Measurements from ENCODE around the gene DCTN2. TPM values are rescaled to one million over a fixed set of nuclear protein-coding genes. Genes with fewer than 3 reads are reported as not detected.

DCTN2 gene
- total RNA-seq, 2 experiments from 2014 or later: 68.4 to 97.2 TPM

GRCh38 chr12:57485695-57486094 is 61.3 kb downstream of the DCTN2 start:
- Histone ChIP-seq H3K4me1 (ENCODE audit: insufficient read depth, low read length, poor library complexity, severe bottlenecking) (peaks cover 33% of the 10 kb centered on the region), H2AFZ (ENCODE audit: low read length) (no peak overlapping the region), H4K20me1 (ENCODE audit: insufficient read depth, low read length) (no peaks in the 10 kb centered on the region; the same call in 1 of the 2 replicates), H3K9me3 (ENCODE audit: low read length) (no peaks in the 10 kb centered on the region), H3K9me2 (ENCODE audit: insufficient read depth, low read length) (no peaks in the 10 kb centered on the region), H3K4me3 (ENCODE audit: low read depth, low read length, poor library complexity, severe bottlenecking) (no peak overlapping the region), H3K79me2 (ENCODE audit: insufficient read depth, low read depth, low read length) (peaks cover 29% of the 10 kb centered on the region), H3K36me3 (ENCODE audit: insufficient read depth, low read length) (peaks cover 28% of the 10 kb centered on the region), H3K4me2 (ENCODE audit: low read length) (no peak overlapping the region), H3K27ac (ENCODE audit: low read depth, low read length, poor library complexity, severe bottlenecking) (no peak overlapping the region)
- BruUV-seq (replicated peaks): TSS peak; percentile 64
- TF ChIP-seq EZH2phosphoT487 (IDR thresholded peaks at IDR 0.05; ENCODE audit: borderline replicate concordance, low read depth, low read length): no peak
- TF ChIP-seq, protein P1, sequence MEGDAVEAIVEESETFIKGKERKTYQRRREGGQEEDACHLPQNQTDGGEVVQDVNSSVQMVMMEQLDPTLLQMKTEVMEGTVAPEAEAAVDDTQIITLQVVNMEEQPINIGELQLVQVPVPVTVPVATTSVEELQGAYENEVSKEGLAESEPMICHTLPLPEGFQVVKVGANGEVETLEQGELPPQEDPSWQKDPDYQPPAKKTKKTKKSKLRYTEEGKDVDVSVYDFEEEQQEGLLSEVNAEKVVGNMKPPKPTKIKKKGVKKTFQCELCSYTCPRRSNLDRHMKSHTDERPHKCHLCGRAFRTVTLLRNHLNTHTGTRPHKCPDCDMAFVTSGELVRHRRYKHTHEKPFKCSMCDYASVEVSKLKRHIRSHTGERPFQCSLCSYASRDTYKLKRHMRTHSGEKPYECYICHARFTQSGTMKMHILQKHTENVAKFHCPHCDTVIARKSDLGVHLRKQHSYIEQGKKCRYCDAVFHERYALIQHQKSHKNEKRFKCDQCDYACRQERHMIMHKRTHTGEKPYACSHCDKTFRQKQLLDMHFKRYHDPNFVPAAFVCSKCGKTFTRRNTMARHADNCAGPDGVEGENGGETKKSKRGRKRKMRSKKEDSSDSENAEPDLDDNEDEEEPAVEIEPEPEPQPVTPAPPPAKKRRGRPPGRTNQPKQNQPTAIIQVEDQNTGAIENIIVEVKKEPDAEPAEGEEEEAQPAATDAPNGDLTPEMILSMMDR (conservative IDR thresholded peaks at IDR 0.05; ENCODE audit: low read length): no peak
- ChIA-PET POLR2A (interaction anchor here (0.7 to 1.1 kb wide), 3 partner anchors 8 to 34 kb away, joined by 3 to 5 read pairs (median 3); no protein-coding TSS in a partner anchor), CTCF (ENCODE audit: unreplicated experiment) (no interaction called here)
- DNase-seq (ENCODE audit: low spot score): no peak
- intact Hi-C loops (cut with micrococcal nuclease; ENCODE audit: unreplicated experiment): no loop called here

DNA sequence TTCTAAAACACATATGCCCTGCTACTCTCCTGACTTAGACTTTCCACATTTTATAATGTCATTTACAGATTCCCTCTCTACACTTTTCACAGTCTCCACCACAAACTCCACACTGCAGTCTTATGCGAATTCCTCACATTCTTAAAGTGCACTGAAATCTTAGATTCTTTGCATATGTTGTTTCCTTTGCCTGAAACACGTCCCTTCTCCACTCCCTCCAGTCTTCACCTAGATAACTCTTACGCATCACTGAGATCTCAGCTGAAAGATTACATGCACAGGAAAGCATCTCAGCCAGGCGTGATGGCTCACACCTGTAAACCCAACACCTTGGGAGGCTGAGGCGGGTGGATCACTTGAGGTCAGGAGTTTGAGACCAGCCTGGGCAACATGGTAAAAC is 63.5 kb downstream of the DCTN2 start:
- intact Hi-C loops (cut with micrococcal nuclease; ENCODE audit: unreplicated experiment): no loop called here
- Histone ChIP-seq H3K36me3 (ENCODE audit: insufficient read depth, low read length) (peaks cover 6% of the 10 kb centered on the region; the same call in 1 of the 2 replicates), H3K9me3 (ENCODE audit: low read length) (no peaks in the 10 kb centered on the region), H3K79me2 (ENCODE audit: insufficient read depth, low read depth, low read length) (peaks cover 6% of the 10 kb centered on the region), H3K27ac (ENCODE audit: low read depth, low read length, poor library complexity, severe bottlenecking) (peak overlapping the region; percentile 42), H3K4me1 (ENCODE audit: insufficient read depth, low read length, poor library complexity, severe bottlenecking) (peaks cover 48% of the 10 kb centered on the region), H3K4me2 (ENCODE audit: low read length) (peak overlapping the region; percentile 42), H2AFZ (ENCODE audit: low read length) (0 out of 2 replicates have a peak overlapping the region, but pooled peaks have one; percentile 21), H3K9me2 (ENCODE audit: insufficient read depth, low read length) (no peaks in the 10 kb centered on the region), H3K4me3 (ENCODE audit: low read depth, low read length, poor library complexity, severe bottlenecking) (no peak overlapping the region), H4K20me1 (ENCODE audit: insufficient read depth, low read length) (no peaks in the 10 kb centered on the region)
- no TSS peak for BruUV-seq (replicated peaks)
- ChIA-PET CTCF (ENCODE audit: unreplicated experiment) (no interaction called here), POLR2A (no interaction called here)
- TF ChIP-seq, protein P1 (conservative IDR thresholded peaks at IDR 0.05; ENCODE audit: low read length): no peak
- no peak for TF ChIP-seq EZH2phosphoT487 (IDR thresholded peaks at IDR 0.05; ENCODE audit: borderline replicate concordance, low read depth, low read length)
- peak; percentile 49 for DNase-seq (ENCODE audit: low spot score)

- Histone ChIP-seq H3K4me3 (ENCODE audit: low read depth, low read length, poor library complexity, severe bottlenecking) (no peak overlapping the region), H3K9me3 (ENCODE audit: low read length) (no peaks in the 10 kb centered on the region), H3K4me1 (ENCODE audit: insufficient read depth, low read length, poor library complexity, severe bottlenecking) (peaks cover 56% of the 10 kb centered on the region), H2AFZ (ENCODE audit: low read length) (no peak overlapping the region), H3K79me2 (ENCODE audit: insufficient read depth, low read depth, low read length) (peaks cover 7% of the 10 kb centered on the region; the same call in 1 of the 2 replicates), H3K9me2 (ENCODE audit: insufficient read depth, low read length) (no peaks in the 10 kb centered on the region), H3K4me2 (ENCODE audit: low read length) (no peak overlapping the region), H3K27ac (ENCODE audit: low read depth, low read length, poor library complexity, severe bottlenecking) (peak overlapping the region; percentile 10), H4K20me1 (ENCODE audit: insufficient read depth, low read length) (no peaks in the 10 kb centered on the region), H3K36me3 (ENCODE audit: insufficient read depth, low read length) (no peaks in the 10 kb centered on the region)
- POLR2A ChIA-PET: no interaction called here
- no TSS peak for BruUV-seq (replicated peaks)
- CTCF ChIA-PET (ENCODE audit: unreplicated experiment): no interaction called here
- intact Hi-C loops (cut with micrococcal nuclease; ENCODE audit: unreplicated experiment): no loop called here
- DNase-seq (ENCODE audit: low spot score): no peak
- TF ChIP-seq EZH2phosphoT487 (IDR thresholded peaks at IDR 0.05; ENCODE audit: borderline replicate concordance, low read depth, low read length): no peak
- TF ChIP-seq, protein P1 (conservative IDR thresholded peaks at IDR 0.05; ENCODE audit: low read length): no peak
Observed at GRCh38 chr12:57481671-57482070, 65.3 kb downstream of the DCTN2 start.
